ENCODE measurements around the gene XRCC4.

- TF ChIP-seq POLR2A (IDR thresholded peaks at IDR 0.05; ENCODE audit: low read depth, low read length) (no peak), TAF1 (IDR thresholded peaks at IDR 0.05; ENCODE audit: borderline replicate concordance, low read depth, low read length) (no peak), POLR2AphosphoS5 (IDR thresholded peaks at IDR 0.05; ENCODE audit: low read depth, low read length) (no peak)
These were observed 204.3 kb downstream of the XRCC4 start for GRCh38 chr5:83281658-83282057.
